ENCODE data around the gene AP1S1.

DNA sequence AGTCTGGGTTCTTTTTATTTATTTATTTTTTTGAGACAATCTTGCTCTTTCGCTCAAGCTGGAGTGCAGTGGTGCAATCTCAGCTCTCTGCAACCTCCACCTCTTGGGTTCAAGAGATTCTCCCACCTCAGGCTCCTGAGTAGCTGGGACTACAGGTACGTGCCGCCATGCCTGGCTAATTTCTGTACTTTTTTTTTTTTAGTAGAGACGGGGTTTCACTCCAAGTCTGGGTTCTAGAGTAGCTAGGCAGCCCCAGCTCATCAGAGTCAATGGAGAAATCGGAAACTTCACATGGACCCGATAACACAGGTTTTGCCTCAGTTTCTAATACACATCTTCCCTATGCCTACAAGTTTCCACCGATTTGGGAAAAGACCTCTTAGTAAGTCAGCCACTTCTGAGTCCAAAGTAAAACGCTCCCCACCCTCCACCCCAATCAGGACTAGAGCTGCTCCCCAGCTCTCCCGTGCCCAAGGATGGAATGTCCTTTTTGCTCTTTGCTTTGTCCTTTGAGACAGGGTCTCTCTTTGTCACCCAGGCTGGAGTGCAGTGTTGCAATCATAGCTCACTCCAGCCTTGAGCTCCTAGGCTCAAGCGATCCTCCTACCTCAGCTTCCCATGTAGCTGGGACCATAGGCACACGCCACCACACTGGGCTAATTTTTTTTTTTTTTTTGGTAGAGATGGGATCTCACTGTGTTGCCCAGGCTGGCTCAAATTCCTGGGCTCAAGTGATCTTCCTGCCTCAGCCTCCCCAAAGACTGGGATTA lies 31.2 kb upstream of the AP1S1 start:
- TF ChIP-seq, protein P1, sequence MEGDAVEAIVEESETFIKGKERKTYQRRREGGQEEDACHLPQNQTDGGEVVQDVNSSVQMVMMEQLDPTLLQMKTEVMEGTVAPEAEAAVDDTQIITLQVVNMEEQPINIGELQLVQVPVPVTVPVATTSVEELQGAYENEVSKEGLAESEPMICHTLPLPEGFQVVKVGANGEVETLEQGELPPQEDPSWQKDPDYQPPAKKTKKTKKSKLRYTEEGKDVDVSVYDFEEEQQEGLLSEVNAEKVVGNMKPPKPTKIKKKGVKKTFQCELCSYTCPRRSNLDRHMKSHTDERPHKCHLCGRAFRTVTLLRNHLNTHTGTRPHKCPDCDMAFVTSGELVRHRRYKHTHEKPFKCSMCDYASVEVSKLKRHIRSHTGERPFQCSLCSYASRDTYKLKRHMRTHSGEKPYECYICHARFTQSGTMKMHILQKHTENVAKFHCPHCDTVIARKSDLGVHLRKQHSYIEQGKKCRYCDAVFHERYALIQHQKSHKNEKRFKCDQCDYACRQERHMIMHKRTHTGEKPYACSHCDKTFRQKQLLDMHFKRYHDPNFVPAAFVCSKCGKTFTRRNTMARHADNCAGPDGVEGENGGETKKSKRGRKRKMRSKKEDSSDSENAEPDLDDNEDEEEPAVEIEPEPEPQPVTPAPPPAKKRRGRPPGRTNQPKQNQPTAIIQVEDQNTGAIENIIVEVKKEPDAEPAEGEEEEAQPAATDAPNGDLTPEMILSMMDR (IDR thresholded peaks at IDR 0.05), result no peak
- TF ChIP-seq POLR2A (IDR thresholded peaks at IDR 0.05) (no peak), EP300 (IDR thresholded peaks at IDR 0.05) (no peak)

Data from tibial nerve (tissue), 4 donors.